Measurements from ENCODE around the gene MYL11.
A peak's percentile ranks its signal among the peaks of the same experiment; 100 is the strongest.
"Not testable (repeated sequence)": the region's sequence is repeated elsewhere in the genome, so short reads cannot be mapped to it uniquely, and the experiment has no call there.

Gene MYL11

GRCh38 chr16:30374538-30374937, at the start of gene MYL11:
Gene MYL11, plus strand, starts transcription at chr16:30374802. Its CDS starts 56 bp downstream, at chr16:30374858.
- no peak for DNase-seq

GRCh38 chr16:30334473-30334989, 40.1 kb upstream of the MYL11 start:
- DNase-seq, result peak; percentile 93

- peak; percentile 88 for DNase-seq
Observed at GRCh38 chr16:30335028-30335597, 39.5 kb upstream of the MYL11 start.

- peak; percentile 56 for DNase-seq
Observed at GRCh38 chr16:30335598-30336474, 38.8 kb upstream of the MYL11 start.

- not testable (repeated sequence) for DNase-seq
Observed at GRCh38 chr16:30337964-30338357, 36.6 kb upstream of the MYL11 start.

- not testable (repeated sequence) for DNase-seq
Observed at GRCh38 chr16:30338715-30339114, 35.9 kb upstream of the MYL11 start.

- DNase-seq, result no peak
Observed at GRCh38 chr16:30340621-30341020, 34.0 kb upstream of the MYL11 start.

GRCh38 chr16:30341971-30342370, 32.6 kb upstream of the MYL11 start:
- peak; percentile 26 for DNase-seq

GRCh38 chr16:30342751-30343490, 31.7 kb upstream of the MYL11 start:
- DNase-seq, result no peak

GRCh38 chr16:30343491-30343820, 31.1 kb upstream of the MYL11 start:
- not testable (repeated sequence) for DNase-seq

GRCh38 chr16:30346286-30346685, 28.3 kb upstream of the MYL11 start:
- no peak for DNase-seq

- no peak for DNase-seq
Observed at GRCh38 chr16:30348113-30348512, 26.5 kb upstream of the MYL11 start.

- DNase-seq, result no peak
Observed at GRCh38 chr16:30348929-30349328, 25.7 kb upstream of the MYL11 start.

GRCh38 chr16:30349675-30350074, 24.9 kb upstream of the MYL11 start:
- DNase-seq, result peak; percentile 59

- peak; percentile 60 for DNase-seq
Observed at GRCh38 chr16:30350134-30350871, 24.3 kb upstream of the MYL11 start.

GRCh38 chr16:30351001-30351441, 23.6 kb upstream of the MYL11 start:
- no peak for DNase-seq

GRCh38 chr16:30351586-30352419, 22.8 kb upstream of the MYL11 start:
- DNase-seq, result no peak

GRCh38 chr16:30352488-30353401, 21.9 kb upstream of the MYL11 start:
- DNase-seq, result no peak

GRCh38 chr16:30353438-30354129, 21.0 kb upstream of the MYL11 start:
- no peak for DNase-seq

Measured in hematopoietic multipotent progenitor cell treated with erythropoietin and hydrocortisone succinate and interleukin-3 and kit ligand, for 4 days (in vitro differentiated cells).